AG04450 (cell line): Measurements from ENCODE around the gene EPHA6. TPM values are rescaled to one million over a fixed set of nuclear protein-coding genes. Genes with fewer than 3 reads are reported as not detected.

Source experiments
- CTCF ChIA-PET: fragments of 300-600, 350-600 bp; formaldehyde crosslinking; extraction: SDS; loops from one replicate; lab custom pipeline; 2022; ENCODE audit warnings: antibody characterized with exemption, inconsistent platforms; lab: Charles Lee
- POLR2A ChIA-PET: fragments of 350-600 bp; formaldehyde crosslinking; extraction: SDS; loops from one replicate; lab custom pipeline; 2021; ENCODE audit warnings: antibody characterized with exemption, inconsistent platforms; lab: Yijun Ruan, JAX
- DNase-seq: peaks from one replicate; pipeline ENCODE4 v3.0.0-alpha.2; 2011; ENCODE audit warnings: low read depth, low spot score
- H3K27ac ChIP-seq: one replicate; pipeline ENCODE4 v1.5.1; 2012; ENCODE audit warnings: low read depth, low read length, control low read depth
- H3K27me3 ChIP-seq: one replicate; pipeline ENCODE4 v1.6.0; 2012; ENCODE audit warnings: low read length; ENCODE audit not compliant: control insufficient read depth, insufficient read depth
- H3K4me3 ChIP-seq: 2 replicates; pipeline ENCODE4 v1.5.1; 2011; ENCODE audit warnings: mild to moderate bottlenecking, low read depth, low read length, control low read depth
- H3K9me3 ChIP-seq: 2 replicates; pipeline ENCODE4 v1.5.1; 2012; ENCODE audit warnings: low read length; ENCODE audit not compliant: control insufficient read depth, insufficient read depth
- polyA plus RNA-seq: library from polyadenylated mRNA; depleted of rRNA; stranded (reverse); fragments of >200 nt; gene quantifications from 2 replicates; pipeline ENCODE4 v1.2.3, GENCODE V29; 2011
- TF ChIP-seq, protein P1 (sequence below): IDR thresholded peaks from 2 replicates; pipeline ENCODE4 v1.5.1; 2011; ENCODE audit warnings: low read depth, low read length, control low read depth, inconsistent platforms

EPHA6 gene
- polyA plus RNA-seq, 1 experiment = not detected

DNA sequence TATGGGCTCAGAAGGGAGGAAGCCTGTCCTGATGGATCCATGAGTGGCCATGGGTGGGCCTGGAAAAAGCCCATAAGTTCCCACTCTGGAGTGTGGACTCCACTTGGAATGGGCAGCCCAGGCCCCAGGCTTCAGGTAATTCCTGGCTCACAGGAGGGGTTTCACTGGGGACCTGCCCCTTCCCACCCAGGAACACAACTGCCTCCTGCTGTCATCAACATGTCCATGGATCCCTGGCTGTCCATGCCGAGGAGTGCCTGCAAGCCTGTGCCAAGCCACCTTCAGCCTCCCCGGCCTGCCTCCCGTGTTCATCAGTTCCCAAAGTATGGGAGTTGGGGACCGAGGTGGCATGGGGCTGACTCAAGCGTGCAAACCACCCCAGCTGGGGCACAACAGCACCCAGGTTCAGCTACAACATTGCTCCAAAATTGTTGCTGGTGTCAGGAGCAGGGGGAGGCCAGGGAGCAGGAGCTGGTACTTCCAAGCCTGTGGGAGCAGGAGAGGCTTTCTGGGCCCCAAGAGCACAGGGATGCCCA is 479.3 kb downstream of the EPHA6 start:
- Histone ChIP-seq H3K4me3 (no peak overlapping the region), H3K27ac (no peak overlapping the region), H3K9me3 (peaks cover 40% of the 10 kb centered on the region), H3K27me3 (no peaks in the 10 kb centered on the region)
- no peak for DNase-seq
- POLR2A ChIA-PET = no interaction called here
- CTCF ChIA-PET = interaction anchor here (0.6 kb wide), 1 partner anchor 52 kb away, joined by 5 read pairs; no protein-coding TSS in a partner anchor
- TF ChIP-seq, protein P1, sequence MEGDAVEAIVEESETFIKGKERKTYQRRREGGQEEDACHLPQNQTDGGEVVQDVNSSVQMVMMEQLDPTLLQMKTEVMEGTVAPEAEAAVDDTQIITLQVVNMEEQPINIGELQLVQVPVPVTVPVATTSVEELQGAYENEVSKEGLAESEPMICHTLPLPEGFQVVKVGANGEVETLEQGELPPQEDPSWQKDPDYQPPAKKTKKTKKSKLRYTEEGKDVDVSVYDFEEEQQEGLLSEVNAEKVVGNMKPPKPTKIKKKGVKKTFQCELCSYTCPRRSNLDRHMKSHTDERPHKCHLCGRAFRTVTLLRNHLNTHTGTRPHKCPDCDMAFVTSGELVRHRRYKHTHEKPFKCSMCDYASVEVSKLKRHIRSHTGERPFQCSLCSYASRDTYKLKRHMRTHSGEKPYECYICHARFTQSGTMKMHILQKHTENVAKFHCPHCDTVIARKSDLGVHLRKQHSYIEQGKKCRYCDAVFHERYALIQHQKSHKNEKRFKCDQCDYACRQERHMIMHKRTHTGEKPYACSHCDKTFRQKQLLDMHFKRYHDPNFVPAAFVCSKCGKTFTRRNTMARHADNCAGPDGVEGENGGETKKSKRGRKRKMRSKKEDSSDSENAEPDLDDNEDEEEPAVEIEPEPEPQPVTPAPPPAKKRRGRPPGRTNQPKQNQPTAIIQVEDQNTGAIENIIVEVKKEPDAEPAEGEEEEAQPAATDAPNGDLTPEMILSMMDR = no peak

DNA sequence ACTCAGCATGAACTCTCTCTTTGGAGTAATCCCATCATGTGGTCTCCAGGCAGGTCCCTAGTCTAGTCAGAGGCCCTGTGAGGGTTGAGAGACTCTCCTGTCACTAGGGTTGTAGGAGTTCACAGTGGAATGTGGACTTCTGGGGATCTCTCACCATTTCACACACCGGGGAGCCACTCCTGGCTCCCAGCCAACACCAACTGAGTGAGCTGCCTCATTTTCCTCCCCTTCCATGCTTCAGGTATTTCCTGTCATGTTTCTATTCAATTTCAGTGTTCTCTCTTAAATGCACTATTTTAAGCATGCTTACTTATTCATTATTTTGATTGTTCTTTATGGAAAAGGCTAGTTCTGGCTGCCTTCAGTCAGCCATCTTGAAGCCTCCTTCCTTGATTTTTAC is 482.6 kb downstream of the EPHA6 start:
- Histone ChIP-seq H3K4me3 (no peak overlapping the region), H3K27me3 (no peaks in the 10 kb centered on the region), H3K9me3 (peaks cover 36% of the 10 kb centered on the region), H3K27ac (no peak overlapping the region)
- ChIA-PET POLR2A (no interaction called here), CTCF (no interaction called here)
- TF ChIP-seq, protein P1 = no peak
- DNase-seq = no peak

DNA sequence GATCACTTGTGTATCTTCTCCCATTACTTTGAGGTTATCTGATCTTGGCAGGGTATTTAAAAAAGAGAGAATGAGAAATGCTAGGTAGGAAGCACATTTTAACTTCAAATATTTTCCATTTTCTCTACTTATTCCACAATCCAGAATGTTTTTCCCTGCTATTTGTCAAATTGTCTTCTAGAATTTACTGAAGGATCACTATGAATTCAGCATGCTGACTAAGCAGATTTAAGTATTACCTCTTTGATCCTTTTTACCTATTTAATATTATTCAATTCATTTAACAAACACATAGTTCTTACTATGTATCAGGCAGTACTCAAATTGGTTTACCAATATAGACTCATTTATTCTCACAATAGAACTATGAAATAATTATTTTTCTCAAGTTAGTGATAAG is 486.7 kb downstream of the EPHA6 start:
- Histone ChIP-seq H3K27me3 (no peaks in the 10 kb centered on the region), H3K4me3 (no peak overlapping the region), H3K9me3 (peaks cover 10% of the 10 kb centered on the region; the same call in 1 of the 2 replicates), H3K27ac (no peak overlapping the region)
- DNase-seq = no peak
- TF ChIP-seq, protein P1 = no peak
- ChIA-PET POLR2A (no interaction called here), CTCF (no interaction called here)

DNA sequence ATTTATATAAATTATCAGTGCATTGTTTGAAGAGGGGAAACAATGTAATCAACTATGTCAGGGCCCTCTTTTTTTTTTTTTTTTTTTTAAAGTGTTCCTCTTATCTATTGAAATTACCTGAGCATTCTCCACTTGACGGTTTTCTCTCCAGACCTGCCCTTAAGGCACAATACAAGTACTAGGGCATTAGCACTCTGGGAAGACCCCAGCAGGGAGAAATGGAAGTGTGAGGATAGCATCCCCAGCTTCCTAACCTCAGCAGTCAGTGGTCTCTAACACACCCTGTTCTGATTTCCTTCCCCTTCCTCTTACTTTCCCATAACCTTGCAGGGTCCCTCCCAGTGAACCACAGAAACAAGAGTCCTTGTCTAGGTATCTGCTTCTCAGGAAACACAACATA is 491.8 kb downstream of the EPHA6 start:
- TF ChIP-seq, protein P1 = no peak
- POLR2A ChIA-PET = no interaction called here
- H3K4me3 ChIP-seq = no peak overlapping the region

DNA sequence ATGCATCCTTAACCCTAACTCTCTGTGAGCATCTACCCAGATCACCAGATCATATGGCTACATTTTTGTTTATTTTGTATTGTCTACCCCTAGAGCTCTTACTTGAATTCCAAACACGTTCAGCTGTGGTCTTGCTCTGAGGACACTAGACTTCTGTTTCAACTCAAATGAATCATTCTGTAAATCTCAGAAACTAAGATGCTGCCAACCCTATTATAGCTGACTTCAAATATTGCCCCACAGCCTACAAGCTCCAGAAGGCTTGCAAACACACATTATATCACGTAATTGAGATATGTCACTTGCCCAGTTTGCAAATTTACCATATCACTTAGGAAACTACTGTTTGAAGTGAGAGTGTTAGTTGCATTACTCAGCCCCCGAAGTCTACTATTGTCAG is 524.0 kb downstream of the EPHA6 start:
- TF ChIP-seq, protein P1 = no peak

More for the DNA sequence above, 491.8 kb downstream of the EPHA6 start:
- Histone ChIP-seq H3K27me3 (no peaks in the 10 kb centered on the region), H3K27ac (no peak overlapping the region), H3K9me3 (no peaks in the 10 kb centered on the region)
- DNase-seq = no peak
- CTCF ChIA-PET = no interaction called here

More for the DNA sequence above, 524.0 kb downstream of the EPHA6 start:
- ChIA-PET CTCF (no interaction called here), POLR2A (no interaction called here)
- Histone ChIP-seq H3K9me3 (peaks cover 8% of the 10 kb centered on the region; the same call in 1 of the 2 replicates), H3K27me3 (no peaks in the 10 kb centered on the region), H3K27ac (no peak overlapping the region), H3K4me3 (no peak overlapping the region)
- no peak for DNase-seq
